HEK293 (cell line): ENCODE data around the gene COX20.

ENCODE experiments used
- CTCF ChIP-seq: fragments of 450-650 bp; formaldehyde crosslinking; IDR thresholded peaks from 2 replicates; pipeline ENCODE4 v1.5.1; 2016; ENCODE audit warnings: missing biosample characterization, missing genetic modification characterization
- KLF10 ChIP-seq: fragments of 450-650 bp; IDR thresholded peaks from 2 replicates; pipeline ENCODE4 v1.5.1; 2018; ENCODE audit warnings: missing biosample characterization, mild to moderate bottlenecking, missing genetic modification characterization
- SP2 ChIP-seq: fragments of 450-650 bp; formaldehyde crosslinking; IDR thresholded peaks from 2 replicates; pipeline ENCODE4 v1.5.1; 2016; ENCODE audit warnings: missing biosample characterization, missing genetic modification characterization
- TCF7L2 ChIP-seq: IDR thresholded peaks from 2 replicates; pipeline ENCODE4 v1.6.1; 2011; ENCODE audit warnings: low read depth, mild to moderate bottlenecking, inconsistent platforms, low read length, moderate library complexity, borderline replicate concordance
- ZNF274 ChIP-seq, 2 experiments: fragments of 200-500 bp in 1 of 2; fragments of 450-650 bp in 1 of 2; sonication (Bioruptor generic) in 1 of 2; formaldehyde crosslinking in 1 of 2; IDR thresholded peaks; 2 replicates each; pipeline versions ENCODE4 v1.5.1 to v1.6.1; 2014 to 2016; ENCODE audit warnings: borderline replicate concordance in 1 of 2, inconsistent platforms in 1 of 2, low read length in 1 of 2, missing biosample characterization in 1 of 2, missing genetic modification characterization in 1 of 2
- ZNF354C ChIP-seq: fragments of 450-650 bp; formaldehyde crosslinking; IDR thresholded peaks from 2 replicates; pipeline ENCODE4 v1.5.1; 2016; ENCODE audit warnings: missing biosample characterization, missing genetic modification characterization, low read depth, borderline replicate concordance
- ZNF398 ChIP-seq: fragments of 450-650 bp; formaldehyde crosslinking; IDR thresholded peaks from 2 replicates; pipeline ENCODE4 v1.5.1; 2017; ENCODE audit warnings: missing biosample characterization, missing genetic modification characterization

DNA sequence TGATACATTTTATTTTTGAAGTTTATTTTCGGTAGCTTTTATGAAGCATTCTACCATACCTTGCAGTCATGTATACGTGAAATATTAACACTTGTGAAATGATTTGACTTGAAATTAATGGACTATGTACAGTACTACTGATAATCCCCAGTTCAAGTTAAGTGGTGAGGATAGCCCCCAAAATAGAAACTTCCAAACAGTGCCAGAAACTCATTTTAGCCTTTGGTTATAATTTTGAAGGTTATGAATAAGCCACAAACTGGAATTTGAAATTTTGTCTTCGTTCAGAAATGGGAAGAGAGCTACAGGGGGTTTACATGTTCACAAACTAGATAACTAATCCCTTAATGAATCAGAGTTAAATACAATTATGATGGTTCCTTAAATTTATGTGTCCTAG is 30.4 kb downstream of the COX20 start:
- TF ChIP-seq SP2 (tag by site-specific recombination), result no peak
- TF ChIP-seq CTCF (tag by site-specific recombination), result no peak
- TF ChIP-seq ZNF398 (tag by site-specific recombination), result no peak
- no peak for TF ChIP-seq ZNF274 (IDR thresholded peaks at IDR 0.05; ENCODE audit: low read length)
- no peak for TF ChIP-seq ZNF274 (tag by site-specific recombination; IDR thresholded peaks at IDR 0.05; ENCODE audit: borderline replicate concordance)
- no peak for TF ChIP-seq KLF10 (tag by site-specific recombination)
- no peak for TF ChIP-seq ZNF354C (tag by site-specific recombination)
- no peak for TF ChIP-seq TCF7L2
